DMS153 treated with DMSO at 0.1 percent for 48 hours (cell line): ENCODE measurements around the gene ZFR.
"Not testable (repeated sequence)": the region's sequence is repeated elsewhere in the genome, so short reads cannot be mapped to it uniquely, and the experiment has no call there.

Experiments used
- DNase-seq: peaks from one replicate; lab custom pipeline; 2025; ENCODE audit not compliant: unreplicated experiment; lab: John Stamatoyannopoulos, UW

ZFR gene

DNA sequence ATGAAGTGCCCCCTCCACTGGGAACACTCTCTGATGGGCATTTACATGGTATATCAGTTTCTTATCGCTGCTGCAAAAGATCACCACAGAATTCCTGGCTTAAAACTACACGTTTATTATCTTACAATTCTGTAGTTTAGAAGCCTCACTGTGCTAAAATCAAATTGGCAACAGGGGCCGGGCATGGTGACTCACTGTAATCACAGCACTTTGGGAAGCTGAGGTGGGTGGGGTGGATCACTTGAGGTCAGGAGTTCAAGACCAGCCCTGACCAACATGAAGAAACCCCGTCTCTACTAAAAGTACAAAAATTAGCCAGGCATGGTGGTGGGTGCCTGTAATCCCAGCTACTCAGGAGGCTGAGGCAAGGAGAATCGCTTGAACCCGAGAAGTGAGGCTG, 7.8 kb upstream of the ZFR start:
- not testable (repeated sequence) for DNase-seq

DNA sequence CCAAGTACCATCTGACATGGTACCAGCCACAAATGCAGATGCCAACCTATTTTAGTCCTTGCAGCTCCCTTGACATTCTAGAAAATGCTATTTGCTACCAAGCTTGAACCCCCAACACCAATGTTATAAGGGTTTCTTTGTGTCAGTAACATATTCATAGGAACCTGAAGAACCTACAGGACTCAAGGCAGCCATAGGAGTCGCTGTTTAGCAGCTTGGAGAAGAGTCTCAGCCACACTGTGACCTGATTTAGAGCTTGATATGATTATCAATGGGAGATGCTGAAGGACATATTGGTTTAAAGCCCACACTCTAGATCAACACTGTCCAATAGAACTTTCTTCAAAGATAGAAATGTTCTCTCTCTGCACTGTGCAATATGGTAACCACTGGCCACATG, 6.4 kb upstream of the ZFR start:
- DNase-seq: no peak

DNA sequence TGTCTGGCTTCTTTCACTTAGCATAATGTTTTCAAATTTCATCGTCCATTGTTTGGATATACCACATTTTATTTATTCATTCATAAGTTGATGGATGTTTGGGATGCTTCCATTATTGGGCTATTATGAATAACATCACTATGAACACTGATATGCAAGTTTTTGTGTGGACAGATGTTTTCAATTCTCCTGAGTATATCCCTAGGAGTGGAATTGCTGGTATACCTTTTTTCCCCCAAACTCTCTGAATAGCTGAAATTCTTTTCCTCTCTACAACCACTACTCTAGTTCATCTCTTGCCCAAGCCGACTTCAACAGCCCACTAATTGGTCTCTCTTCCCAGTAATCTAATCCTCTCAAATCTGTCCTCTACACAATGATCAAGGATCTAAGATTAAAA, 4.7 kb upstream of the ZFR start:
- no peak for DNase-seq

DNA sequence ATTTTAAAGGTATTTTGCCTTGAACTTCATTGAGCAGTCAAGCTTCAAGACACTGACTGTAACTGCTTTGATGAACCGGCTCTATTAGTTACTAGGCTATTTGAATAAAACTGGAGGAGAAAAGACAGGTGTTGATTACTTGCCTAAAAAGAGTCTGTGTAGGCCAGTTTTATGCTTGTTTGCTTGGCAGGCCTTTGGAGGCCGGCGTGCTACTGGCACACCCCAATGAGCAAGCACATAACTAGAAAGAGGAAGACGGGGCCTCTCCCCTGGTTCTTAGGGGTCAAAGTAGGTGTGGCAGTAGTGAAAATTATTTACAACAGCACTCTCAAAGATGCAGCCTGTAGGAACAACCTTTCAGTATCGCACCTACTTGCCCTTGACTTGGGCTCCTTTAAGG, 2.1 kb upstream of the ZFR start:
- DNase-seq: no peak

DNA sequence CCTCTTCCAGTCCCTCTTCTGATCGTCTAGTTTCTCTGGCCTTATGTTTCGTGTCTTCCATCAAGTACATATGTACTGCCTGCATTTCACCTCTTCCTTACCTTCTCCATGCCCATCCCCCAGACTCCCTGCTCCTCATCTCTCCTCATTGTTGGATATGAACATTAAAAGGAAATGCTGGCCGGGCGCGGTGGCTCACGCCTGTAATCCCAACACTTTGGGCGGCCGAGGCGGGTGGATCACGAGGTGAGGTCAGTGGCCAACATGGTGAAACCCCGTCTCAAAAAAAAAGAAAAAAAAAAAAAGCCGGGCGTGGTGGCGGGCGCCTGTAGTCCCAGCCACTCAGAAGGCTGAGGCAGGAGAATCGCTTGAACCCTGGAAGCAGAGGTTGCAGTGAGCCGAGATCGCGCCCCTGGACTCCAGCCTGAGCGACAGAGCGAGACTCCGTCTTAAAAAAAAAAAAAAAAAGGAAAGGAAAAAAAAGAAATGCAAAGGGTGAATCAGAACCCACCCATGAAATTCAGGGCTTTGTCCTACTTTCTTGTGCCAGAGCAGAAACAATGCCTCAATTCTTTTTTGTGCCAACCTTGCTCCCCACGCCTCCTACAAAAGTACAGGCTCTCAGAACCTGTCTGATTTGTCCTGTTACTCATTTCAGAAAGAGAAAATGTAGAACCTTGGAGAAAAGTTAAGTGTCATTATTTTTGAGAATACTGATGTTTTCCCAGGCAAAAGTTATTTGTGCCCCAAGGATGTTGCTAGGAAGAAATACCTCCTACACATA, 1.5 kb upstream of the ZFR start:
- DNase-seq: no peak

DNA sequence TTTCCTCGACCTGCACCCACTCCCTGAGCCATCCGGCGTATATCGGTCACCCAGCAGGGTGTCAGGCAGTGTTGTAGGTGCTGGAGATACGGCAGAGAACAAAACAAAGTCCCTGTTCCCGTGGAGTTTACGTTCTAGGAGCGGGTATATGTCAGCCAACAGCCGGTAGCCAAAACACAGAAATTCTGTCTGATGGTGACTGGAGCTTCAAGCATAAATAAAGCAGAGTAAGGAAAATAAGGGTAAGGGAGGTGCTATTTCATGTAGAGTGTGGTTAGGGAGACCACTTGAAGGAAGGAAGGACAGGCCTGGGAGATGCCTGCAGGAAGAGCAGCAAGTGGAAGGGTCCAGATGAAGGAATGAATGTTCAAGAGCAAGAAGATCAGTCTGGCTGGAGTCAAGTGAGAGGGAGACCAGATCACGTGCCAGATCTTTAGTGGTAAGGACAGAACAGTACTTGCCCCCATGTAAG, 783 bp upstream of the ZFR start:
- no peak for DNase-seq

DNA sequence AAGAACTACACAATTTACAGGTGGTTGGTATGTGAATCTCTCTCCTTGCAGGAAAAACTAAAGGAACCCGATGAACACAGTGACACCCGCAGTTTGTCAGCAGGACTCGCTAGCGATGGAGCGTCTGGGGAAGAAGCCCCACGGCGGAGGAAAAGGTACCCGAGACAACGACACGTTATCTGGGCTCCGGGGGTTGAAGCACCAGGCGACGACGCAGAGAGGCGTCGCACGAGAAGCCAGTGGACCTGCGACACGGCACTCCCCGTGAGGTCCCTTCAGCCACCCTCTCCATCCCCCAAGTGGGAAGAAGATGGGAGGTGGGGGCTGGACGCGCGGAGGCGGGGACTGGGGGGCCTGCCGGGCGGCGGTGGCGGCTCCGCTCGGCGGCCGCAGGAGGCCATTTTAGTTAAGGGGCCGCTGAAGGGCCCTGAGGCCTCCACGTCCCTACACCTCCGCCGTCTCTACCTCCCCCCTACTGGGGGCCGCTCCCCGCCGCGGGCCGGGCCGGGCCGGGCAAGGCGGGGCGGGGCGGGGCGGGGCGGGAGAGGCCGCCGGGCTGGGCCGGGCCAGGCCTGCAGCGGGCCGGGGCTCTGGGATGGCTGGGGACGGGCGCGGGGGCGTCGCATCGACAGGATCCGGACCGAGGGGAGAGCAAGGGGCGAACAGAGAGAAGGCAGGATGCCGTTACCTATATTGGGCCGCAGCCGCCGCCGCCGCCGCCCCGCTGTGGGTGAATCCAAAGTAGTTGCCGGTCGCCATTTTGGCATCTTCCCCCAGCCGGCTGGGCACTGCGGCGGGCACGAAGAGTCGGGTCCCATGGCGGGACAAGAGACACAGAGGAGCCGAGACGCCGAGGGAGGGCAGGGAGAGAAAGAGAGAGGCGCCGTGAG, 754 bp downstream of the ZFR start:
- peak; percentile 55 for DNase-seq

DNA sequence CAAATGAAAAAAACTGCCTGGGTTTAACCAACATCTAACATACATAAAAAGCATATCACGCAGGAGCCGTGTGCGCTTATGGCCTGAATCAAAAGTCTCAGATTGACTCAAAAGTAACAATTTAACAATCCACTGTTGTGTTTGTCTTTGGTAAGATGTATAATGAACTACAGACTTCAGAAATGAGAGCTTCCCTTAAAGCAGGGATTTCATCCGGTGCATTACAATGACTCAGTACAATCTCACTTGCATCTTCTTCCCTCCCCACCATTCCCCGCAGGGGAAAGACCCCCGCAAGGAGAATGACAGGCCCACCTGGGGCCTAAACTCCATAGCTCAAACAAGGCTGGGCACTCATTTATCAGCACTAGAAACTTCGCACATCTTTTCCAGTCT, 1.4 kb downstream of the ZFR start:
- no peak for DNase-seq

DNA sequence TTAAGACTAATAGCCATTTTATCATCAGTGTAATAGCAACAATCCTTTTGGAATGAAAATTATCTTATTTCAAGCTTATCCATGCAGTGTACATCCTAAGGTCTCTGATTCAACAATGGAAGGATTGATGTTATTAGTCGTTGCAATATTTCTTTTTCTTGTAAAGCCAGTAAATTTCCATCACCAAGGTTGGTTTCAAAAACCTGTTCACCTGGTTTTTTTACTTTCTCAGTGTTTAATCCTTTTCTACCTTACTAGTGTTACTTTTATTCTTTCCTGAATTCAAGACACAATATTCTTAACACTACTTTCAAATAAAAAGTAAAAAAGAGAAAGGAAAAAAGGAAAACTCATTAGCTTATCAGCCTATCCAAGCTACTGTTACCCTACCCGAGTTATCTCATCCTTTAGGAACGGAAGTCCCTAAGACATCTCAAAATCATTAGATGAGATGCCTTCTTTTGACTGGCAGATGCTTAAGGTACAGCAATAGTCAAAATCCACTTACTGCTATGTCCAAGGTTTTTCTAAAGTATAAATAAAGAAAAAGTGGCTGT, 5.4 kb downstream of the ZFR start:
- DNase-seq: no peak

DNA sequence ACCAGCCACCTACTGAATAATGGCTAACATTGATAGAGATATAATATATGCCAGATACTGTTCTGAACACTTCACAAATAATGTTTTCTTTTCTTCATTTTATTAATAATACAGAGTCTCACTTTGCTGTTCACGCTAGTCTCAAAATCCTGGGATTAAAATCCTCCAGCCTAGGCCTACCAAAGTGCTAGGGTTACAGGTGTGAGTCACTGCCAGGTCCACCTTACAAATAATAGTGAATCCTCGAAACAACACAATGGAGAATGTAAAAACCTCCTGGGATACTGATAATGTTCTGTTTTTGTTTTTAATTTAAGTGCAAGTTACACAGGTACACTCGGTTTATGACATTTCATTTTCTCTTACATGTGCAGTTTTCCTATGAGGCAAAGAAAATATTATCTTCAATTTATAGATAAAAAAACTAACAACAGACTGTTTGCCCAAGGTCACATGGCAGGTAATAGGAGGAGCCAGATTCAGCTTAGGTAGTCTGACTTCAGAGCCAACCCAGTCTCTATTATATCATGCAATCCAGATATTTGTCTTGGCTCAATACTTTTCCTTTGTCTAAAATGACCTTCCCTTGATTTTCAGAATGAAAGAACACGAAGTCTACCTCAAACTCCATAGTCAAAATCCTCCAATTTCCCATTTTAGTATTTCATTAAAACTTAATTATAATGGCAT, 7.8 kb downstream of the ZFR start:
- no peak for DNase-seq

DNA sequence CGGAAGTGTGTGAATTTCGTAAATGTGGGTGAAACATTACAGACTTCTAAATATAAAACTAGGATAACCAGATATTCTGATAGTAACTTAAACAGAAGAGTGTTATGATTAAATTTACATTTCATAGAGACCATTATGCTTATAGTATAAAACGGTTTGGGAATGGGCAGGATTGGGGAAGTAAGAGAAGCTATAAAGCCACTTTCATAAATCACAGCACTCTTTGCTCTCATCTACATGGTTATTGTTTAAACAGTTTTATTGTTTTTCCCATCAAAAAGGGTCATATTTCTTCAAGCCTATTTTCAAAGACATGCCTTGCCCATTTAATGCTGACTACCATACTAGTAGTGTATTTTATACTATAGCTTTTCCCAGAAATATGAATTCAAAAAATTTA, 9.2 kb downstream of the ZFR start:
- DNase-seq: no peak

DNA sequence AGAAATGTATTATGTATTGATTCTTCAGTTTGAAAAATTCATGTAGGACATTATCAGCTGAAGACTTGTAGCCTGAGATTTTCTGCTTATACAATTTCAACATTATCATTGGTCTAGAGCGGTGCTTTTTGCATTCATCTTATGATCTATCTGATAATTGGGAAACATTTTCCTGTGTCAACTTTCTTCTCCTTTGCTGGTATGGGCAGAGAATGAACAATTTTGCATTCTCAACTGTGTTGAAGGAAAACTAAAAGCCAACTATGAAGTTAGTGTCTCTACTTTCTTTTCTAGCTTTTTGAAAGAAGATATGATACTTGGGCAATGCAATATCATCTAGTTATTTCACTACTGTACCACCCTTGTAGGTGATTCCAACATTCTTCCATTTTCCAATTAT, 10.3 kb downstream of the ZFR start:
- no peak for DNase-seq

DNA sequence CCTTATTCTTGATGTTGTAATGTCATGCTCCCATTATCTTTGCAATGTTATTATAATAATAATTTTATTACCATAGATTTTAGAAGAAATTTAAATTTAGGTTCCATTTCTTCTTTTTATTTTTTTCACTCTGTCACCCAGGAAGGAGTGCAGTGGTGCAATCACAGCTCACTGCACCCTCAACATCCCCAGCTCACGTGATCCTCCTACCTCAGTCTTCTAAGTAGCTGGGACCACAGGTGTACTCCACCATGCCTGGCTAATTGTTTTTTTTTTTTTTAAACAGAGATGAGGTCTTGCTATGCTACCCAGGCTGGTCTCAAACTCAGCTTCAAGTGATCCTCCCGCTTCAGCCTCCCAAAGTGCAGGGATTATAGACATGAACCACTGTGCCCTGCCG, 11.9 kb downstream of the ZFR start:
- no peak for DNase-seq

DNA sequence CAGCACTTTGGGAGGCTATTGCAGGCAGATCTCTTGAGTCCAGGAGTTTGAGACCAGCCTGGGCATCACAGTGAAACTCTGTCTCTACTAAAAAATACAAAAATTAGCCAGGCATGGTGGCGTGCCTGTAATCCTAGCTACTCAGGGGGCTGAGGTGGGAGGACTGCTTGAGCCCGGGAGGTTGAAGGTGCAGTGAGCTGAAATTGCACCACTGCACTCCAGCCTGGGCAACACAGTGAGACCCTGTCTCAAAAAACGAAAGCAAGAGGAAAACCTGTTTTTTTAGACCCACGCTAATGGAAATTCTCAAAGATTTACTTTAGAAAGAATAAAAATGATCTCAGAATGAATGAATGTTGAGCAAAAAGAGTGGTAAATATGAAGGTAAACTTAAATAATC, 13.7 kb downstream of the ZFR start:
- not testable (repeated sequence) for DNase-seq

DNA sequence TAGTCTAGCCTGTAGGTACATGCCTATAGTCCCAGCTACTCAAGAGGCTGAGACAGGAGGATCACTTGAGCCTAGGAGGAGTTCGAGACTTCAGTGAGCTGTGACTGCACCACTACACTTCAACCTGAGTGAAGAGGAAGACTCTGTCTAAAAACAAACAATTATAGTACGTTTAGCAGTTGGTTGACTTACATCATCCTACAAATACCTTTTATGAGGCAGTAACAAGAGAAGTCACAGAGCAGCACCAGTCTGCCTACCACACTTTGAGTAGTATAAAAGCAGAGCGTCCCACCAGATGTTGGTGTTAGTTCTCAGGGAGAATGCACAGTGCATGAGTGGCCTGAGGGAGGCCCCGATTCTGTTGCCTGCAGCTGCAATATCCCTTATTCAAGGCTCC, 16.1 kb downstream of the ZFR start:
- no peak for DNase-seq

DNA sequence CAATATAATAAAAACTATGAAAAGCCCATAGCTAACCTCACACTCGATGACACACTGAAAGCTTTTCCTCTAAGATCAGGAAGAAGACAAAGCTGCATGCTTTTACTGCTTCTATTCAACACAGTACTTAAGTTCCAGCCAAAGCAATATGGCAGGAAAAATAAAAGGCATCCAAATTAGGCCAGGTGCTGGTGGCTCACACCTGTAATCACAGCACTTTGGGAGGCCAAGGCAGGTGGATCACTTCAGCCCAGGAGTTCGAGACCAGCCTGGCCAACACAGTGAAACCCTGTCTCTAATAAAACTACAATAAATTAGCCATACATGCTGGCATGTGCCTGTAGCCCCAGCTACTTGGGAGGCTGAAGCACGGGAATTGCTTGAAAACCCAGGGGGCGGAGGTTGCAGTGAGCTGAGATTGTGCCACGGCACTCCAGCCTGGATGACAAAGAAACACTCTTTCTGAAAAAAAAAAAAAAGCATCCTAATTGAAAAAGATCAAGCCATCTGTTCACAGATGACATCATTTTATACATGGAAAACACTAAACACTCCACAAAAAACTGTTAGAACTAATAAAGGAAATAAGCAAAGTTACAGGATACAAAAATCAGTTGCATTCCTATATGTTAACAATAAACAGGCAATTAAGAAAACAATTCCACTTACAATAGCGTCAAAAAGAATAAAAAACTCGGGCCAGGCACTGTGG, 17.9 kb downstream of the ZFR start:
- DNase-seq: no peak

DNA sequence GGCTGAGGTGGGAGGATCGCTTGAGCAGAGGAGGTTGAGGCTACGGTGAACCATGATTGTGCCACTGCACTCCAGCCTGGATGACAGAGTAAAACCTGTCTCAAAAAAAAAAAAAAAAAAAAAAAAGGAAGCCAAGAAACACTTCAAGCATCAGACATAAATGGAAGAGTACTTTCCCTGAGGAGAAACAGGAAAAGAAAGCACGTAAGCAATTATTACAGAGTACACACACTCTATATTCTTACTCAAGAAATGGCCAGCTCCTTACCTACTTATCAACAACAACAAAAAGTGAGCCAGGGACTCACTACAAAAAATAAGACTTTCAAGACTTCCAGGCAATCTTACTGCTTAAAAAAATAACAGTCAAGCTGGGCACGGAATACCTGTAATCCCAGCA, 21.8 kb downstream of the ZFR start:
- DNase-seq: no peak

DNA sequence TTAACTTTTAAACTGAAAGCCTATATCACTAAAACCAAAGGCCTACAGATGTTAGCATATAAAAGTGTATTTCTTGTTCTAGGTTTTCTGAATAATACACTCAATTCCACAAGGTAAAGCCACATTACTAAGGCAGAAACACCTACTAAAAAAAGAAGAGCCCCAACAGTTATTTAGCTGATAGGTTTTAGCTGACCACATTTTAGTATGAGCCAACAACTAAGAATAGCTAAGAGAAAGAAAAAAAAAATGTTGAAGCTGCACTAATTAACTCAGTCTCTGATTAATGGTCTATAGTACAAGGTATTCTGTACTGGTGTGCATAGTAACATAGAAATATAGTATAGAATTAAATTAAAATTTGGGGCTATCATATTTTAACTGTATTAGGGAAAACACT, 23.5 kb downstream of the ZFR start:
- no peak for DNase-seq

DNA sequence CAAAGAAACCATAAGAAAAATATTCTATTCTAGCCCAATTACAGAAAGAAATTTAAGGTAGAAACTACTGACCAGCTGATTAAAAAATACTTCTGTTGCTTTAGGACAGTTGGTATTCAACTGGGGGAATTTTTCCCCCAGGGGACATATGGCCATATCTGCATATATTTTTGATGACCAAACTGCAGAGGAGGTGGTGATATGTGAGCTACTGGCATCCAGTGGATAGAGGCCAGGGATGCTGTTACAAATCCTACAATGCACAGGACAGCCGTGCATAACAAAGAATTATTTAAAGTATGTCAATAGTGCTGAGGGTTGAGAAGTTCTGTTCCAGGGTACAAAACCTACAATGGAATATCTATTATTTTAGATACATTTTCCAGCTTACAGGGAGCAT, 24.0 kb downstream of the ZFR start:
- DNase-seq: no peak

DNA sequence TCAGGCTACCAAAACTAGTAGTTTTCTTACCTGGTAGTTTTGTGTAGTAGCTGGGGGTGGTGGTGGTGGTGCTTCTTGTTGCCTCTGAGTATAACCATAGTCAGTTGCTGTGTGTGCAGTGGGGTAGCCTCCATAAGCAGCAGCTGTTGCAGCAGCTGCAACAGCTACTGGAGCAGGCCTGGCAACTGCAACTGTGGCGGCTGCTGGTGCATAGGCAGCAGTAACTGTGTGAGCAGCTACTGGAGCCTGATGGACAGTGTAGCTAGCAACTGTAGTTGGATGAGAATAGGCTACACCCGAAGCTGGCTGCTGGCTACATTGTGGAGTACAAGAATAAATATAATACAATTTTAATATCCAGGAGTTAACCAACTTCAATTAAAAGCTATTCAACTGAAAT, 24.7 kb downstream of the ZFR start:
- DNase-seq: no peak
